K562 (cell line): ENCODE measurements around the gene LRRC37A3. TPM values are rescaled to one million over a fixed set of nuclear protein-coding genes. Genes with fewer than 3 reads are reported as not detected.

ENCODE experiments used
- ATAC-seq: fragments of 200-7000 bp; cut with Tn5 transposase; 3 replicates; pipeline ENCODE4 v1.9.1; 2020; ENCODE audit warnings: moderate library complexity
- BruUV-seq: library from RNA; stranded (reverse); fragments of 400-500 nt; replicated peaks from 2 replicates; lab custom pipeline; 2021; lab: Mats Ljungman, UMichigan
- CTCF ChIA-PET: fragments of 300-600 bp; formaldehyde crosslinking; extraction: SDS; loops from one replicate; lab custom pipeline; 2021; ENCODE audit warnings: low intra/inter-chr PET ratio; lab: Yijun Ruan, JAX
- POLR2A ChIA-PET: fragments of 300-600, 350-650 bp; sonication (Branson Sonifier 250); formaldehyde crosslinking; extraction: SDS; loops from one replicate; lab custom pipeline; 2021; ENCODE audit warnings: antibody characterized with exemption, inconsistent platforms; lab: Yijun Ruan, JAX
- DNase-seq, 4 experiments: peaks; one replicate each; pipeline versions ENCODE4 v3.0.0 to v3.0.0-alpha.2; 2011 to 2018; ENCODE audit warnings: low spot score in 3 of 4, mixed read lengths in 3 of 4; ENCODE audit errors: extremely low read depth in 1 of 4
- FAIRE-seq: peaks from 2 replicates; lab custom pipeline; 2011; peaks lifted over from hg19 to GRCh38; lab: Jason Lieb, UNC
- H2AFZ ChIP-seq: 2 replicates; pipeline ENCODE4 v1.6.0; 2011; ENCODE audit warnings: low read depth, low read length, control low read depth, inconsistent platforms
- H3K27ac ChIP-seq: fragments of 200-600 bp; 3 replicates; pipeline ENCODE4 v1.8.0; 2011; ENCODE audit warnings: low read depth, mild to moderate bottlenecking, control low read depth, inconsistent platforms, low read length, moderate library complexity, mixed read lengths; ENCODE audit errors: extremely low read depth
- H3K27me3 ChIP-seq, 2 experiments: fragments of 300-600 bp in 1 of 2; 2 replicates in 1 of 2; 3 replicates in 1 of 2; pipeline versions ENCODE4 v1.6.0 to v1.8.0; 2011; ENCODE audit warnings: inconsistent platforms in 2 of 2, low read length in 2 of 2, mild to moderate bottlenecking in 1 of 2, mixed read lengths in 1 of 2, moderate library complexity in 1 of 2; ENCODE audit not compliant: control insufficient read depth in 2 of 2, insufficient read depth in 2 of 2
- H3K36me3 ChIP-seq: fragments of 300-600 bp; 3 replicates; pipeline ENCODE4 v1.8.0; 2011; ENCODE audit warnings: mild to moderate bottlenecking, low read length, inconsistent platforms; ENCODE audit not compliant: control insufficient read depth, insufficient read depth
- H3K4me1 ChIP-seq, 2 experiments: fragments of 200-600 bp in 1 of 2; replicated peaks in 1 of 2; 2 replicates in 1 of 2; 3 replicates in 1 of 2; pipeline versions ENCODE4 v1.5.1 to v1.8.0; 2011; ENCODE audit warnings: inconsistent platforms in 2 of 2, low read length in 2 of 2, mild to moderate bottlenecking in 1 of 2, mixed read lengths in 1 of 2, moderate library complexity in 1 of 2; ENCODE audit not compliant: control insufficient read depth in 2 of 2, insufficient read depth in 2 of 2
- H3K4me2 ChIP-seq: 2 replicates; pipeline ENCODE4 v1.6.1; 2011; ENCODE audit warnings: low read length, control low read depth, inconsistent platforms, mixed read lengths; ENCODE audit not compliant: insufficient read depth
- H3K4me3 ChIP-seq: fragments of 200-600 bp; sonication (generic), shearing (Covaris generic); 2 replicates; pipeline ENCODE4 v1.5.1; 2016; ENCODE audit warnings: control low read depth, inconsistent platforms
- H3K79me2 ChIP-seq: fragments of 200-600 bp; 3 replicates; pipeline ENCODE4 v1.8.0; 2011; ENCODE audit warnings: low read length, inconsistent platforms; ENCODE audit not compliant: control insufficient read depth, insufficient read depth
- H3K9ac ChIP-seq, 2 experiments: 2 replicates each; pipeline versions ENCODE4 v1.6.0 to v1.6.1; 2011; ENCODE audit warnings: low read depth in 2 of 2, low read length in 2 of 2, control low read depth in 1 of 2, inconsistent platforms in 1 of 2, mild to moderate bottlenecking in 1 of 2, mixed read lengths in 1 of 2; ENCODE audit not compliant: insufficient read depth in 1 of 2
- H3K9me1 ChIP-seq: one replicate; pipeline ENCODE4 v1.6.0; 2011; ENCODE audit warnings: inconsistent platforms, mild to moderate bottlenecking, low read length, moderate library complexity; ENCODE audit not compliant: control insufficient read depth, insufficient read depth
- H3K9me3 ChIP-seq: replicated peaks from 2 replicates; pipeline ENCODE4 v1.5.1; 2011; ENCODE audit warnings: low read depth, low read length, inconsistent platforms; ENCODE audit not compliant: control insufficient read depth, insufficient read depth
- H4K20me1 ChIP-seq: replicated peaks from 2 replicates; pipeline ENCODE4 v1.6.1; 2011; ENCODE audit warnings: low read length, inconsistent platforms, mixed read lengths; ENCODE audit not compliant: control insufficient read depth, insufficient read depth
- ATF2 ChIP-seq: sonication (generic); formaldehyde crosslinking; IDR thresholded peaks from 2 replicates; pipeline ENCODE4 v1.8.1; 2022; ENCODE audit warnings: missing genetic modification reagents
- DDX20 ChIP-seq: fragments of 450-650 bp; IDR thresholded peaks from 2 replicates; pipeline ENCODE4 v1.6.1; 2016; ENCODE audit warnings: missing genetic modification characterization, low read depth, mild to moderate bottlenecking, missing compliant biosample characterization, moderate library complexity
- E2F8 ChIP-seq: fragments of 450-650 bp; IDR thresholded peaks from 2 replicates; pipeline ENCODE4 v1.7.1; 2018; ENCODE audit warnings: mild to moderate bottlenecking, low read depth; ENCODE audit not compliant: partially characterized antibody
- HMG20A ChIP-seq: fragments of 450-650 bp; formaldehyde crosslinking; conservative IDR thresholded peaks from 2 replicates; pipeline ENCODE4 v1.4.0; 2020; ENCODE audit warnings: mild to moderate bottlenecking, mixed read lengths
- HSF4 ChIP-seq: fragments of 250-450 bp; sonication (Bioruptor Pico); IDR thresholded peaks from 2 replicates; pipeline ENCODE4 v2.1.2; 2022; ENCODE audit warnings: mild to moderate bottlenecking, moderate library complexity, borderline replicate concordance
- TGIF2 ChIP-seq: sonication (generic); formaldehyde crosslinking; IDR thresholded peaks from 2 replicates; pipeline ENCODE4 v1.8.1; 2022; ENCODE audit warnings: mild to moderate bottlenecking, missing genetic modification reagents, moderate library complexity
- TSC22D4 ChIP-seq: fragments of 450-650 bp; IDR thresholded peaks from 2 replicates; pipeline ENCODE4 v1.6.1; 2016; ENCODE audit warnings: missing genetic modification characterization, missing biosample characterization, control low read depth
- VEZF1 ChIP-seq: fragments of 200-800 bp; sonication (Bioruptor generic); IDR thresholded peaks from 2 replicates; pipeline ENCODE4 v1.6.1; 2017; ENCODE audit warnings: missing genetic modification characterization, missing compliant biosample characterization
- ZBTB2 ChIP-seq: fragments of 450-650 bp; IDR thresholded peaks from 2 replicates; pipeline ENCODE4 v1.6.1; 2016; ENCODE audit warnings: antibody characterized with exemption
- ZNF644 ChIP-seq: fragments of 200-800 bp; sonication (Bioruptor generic); IDR thresholded peaks from 2 replicates; pipeline ENCODE4 v1.6.1; 2016; ENCODE audit warnings: low read depth, missing genetic modification characterization, missing compliant biosample characterization
- WGBS: fragments of 100-300 bp; shearing (Covaris generic); methylation state at CpG from one replicate; pipeline ENCODE4 v1.1.6; 2016; ENCODE audit warnings: low coverage, mixed read lengths; ENCODE audit not compliant: insufficient coverage; ENCODE audit errors: missing lambda C conversion rate; 5-methylcytosine and 5-hydroxymethylcytosine counted together
- in situ Hi-C: fragments of 300-500 bp; cut with MboI; formaldehyde crosslinking; loops from 4 replicates; pipeline ENCODE4 v1.15.0; 2018; ENCODE audit warnings: inconsistent platforms, mixed read lengths
- intact Hi-C: fragments of 100-400 bp; cut with micrococcal nuclease; formaldehyde crosslinking; loops from 2 replicates; pipeline ENCODE4 v1.14.2; 2022
- polyA plus RNA-seq, 8 experiments: library from polyadenylated mRNA; depleted of rRNA in 4 of 8; stranded (reverse) in 5 of 8; unstranded in 3 of 8; fragments of >200 nt; fragmentation: Nextera tagmentation in 2 of 8; fragmentation: Illumina TruSeq in 1 of 8; extraction: Ambion mirVana in 2 of 8; extraction: Trizol in 1 of 8; gene quantifications; 2 replicates each; pipeline versions ENCODE4 v1.2.1 to v1.2.3, GENCODE V29; 2011 to 2014; ENCODE audit warnings: inconsistent platforms in 1 of 8, missing spikeins in 1 of 8
- total RNA-seq, 7 experiments: library from RNA; depleted of rRNA in 6 of 7; stranded (reverse); fragments of >200 nt in 6 of 7; fragmentation: Illumina TruSeq in 2 of 7; extraction: Trizol in 2 of 7; gene quantifications; 2 replicates each; pipeline versions ENCODE4 v1.2.1 to v1.2.3, GENCODE V29; 2011 to 2021; ENCODE audit warnings: low replicate concordance in 1 of 7
- TF ChIP-seq, protein P1 (sequence below): fragments of 200-400 bp; formaldehyde crosslinking; IDR thresholded peaks from 2 replicates; pipeline ENCODE4 v1.6.1; 2017; ENCODE audit warnings: mild to moderate bottlenecking, low read depth, low read length, moderate library complexity

LRRC37A3 gene
- total and polyA plus RNA-seq, 9 of the 15 experiments (the other 6 are each of a cell fraction or from before 2014, with no cell fraction given): 0.14 to 5.9 (median 2.2) TPM

DNA sequence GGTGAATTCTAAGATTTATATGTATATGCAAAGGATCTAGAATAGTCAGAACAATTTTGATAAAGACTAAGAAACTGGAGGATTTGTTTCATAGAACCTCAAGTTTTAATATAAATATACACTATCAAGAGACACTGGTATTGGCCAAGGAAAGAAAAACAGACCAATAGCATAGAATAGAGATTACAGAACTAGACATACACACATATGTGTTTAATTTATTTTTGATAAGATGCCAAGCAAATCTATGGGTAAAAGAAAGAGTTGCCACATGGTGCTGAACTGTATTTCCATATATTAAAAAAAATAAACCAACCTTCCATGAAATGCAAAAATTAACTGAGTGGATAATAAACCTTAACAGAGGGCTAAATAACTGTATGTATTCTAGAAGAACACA is 27.9 kb upstream of the LRRC37A3 start (continued):
- TF ChIP-seq E2F8 (no peak), HMG20A (CRISPR knock-in tag) (no peak)

DNA sequence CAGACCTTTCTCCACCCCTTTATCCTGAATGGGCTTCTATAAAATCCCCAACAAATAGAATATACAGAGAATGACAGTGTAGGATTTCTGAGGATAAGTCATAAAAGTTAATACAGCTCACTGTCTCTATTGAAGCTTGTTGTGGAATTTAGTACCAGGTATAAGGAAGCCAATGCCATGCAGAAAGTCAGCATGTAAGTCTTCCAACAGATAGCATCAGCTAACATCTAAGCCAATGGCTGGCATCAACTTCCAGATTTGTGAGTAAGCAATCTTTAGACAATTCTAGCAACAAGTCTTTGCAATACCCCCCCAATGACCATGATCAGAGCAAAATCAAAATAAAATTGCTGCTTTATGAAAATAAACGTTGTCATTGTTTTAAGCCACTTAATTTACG is 22.5 kb upstream of the LRRC37A3 start:
- no peaks in the 10 kb centered on the region for H3K36me3 ChIP-seq
- DNase-seq (no peak), ATAC-seq (no peak), FAIRE-seq (no peak)
- BruUV-seq: no TSS peak
- WGBS: 64% methylated on average over 2 of the region's 2 CpGs
- H3K9me3 ChIP-seq: no peaks in the 10 kb centered on the region
- H2AFZ ChIP-seq: no peak overlapping the region
- no peaks in the 10 kb centered on the region for H4K20me1 ChIP-seq
- no peak overlapping the region for H3K27ac ChIP-seq
- H3K79me2 ChIP-seq: no peaks in the 10 kb centered on the region
- POLR2A ChIA-PET: interaction anchor here (0.9 to 1.2 kb wide), 3 partner anchors 8 to 24 kb away, joined by 3 to 7 read pairs (median 3); no protein-coding TSS in a partner anchor
- intact Hi-C loops (no loop called here), in situ Hi-C loops (no loop called here)
- no peaks in the 10 kb centered on the region for H3K27me3 ChIP-seq
- H3K4me1 ChIP-seq: peaks cover 7 to 8% of the 10 kb centered on the region in 2 experiments; a peak in 4 of 5 replicates
- H3K9ac ChIP-seq: no peak overlapping the region
- CTCF ChIA-PET: no interaction called here
- H3K9me1 ChIP-seq: no peaks in the 10 kb centered on the region
- H3K4me3 ChIP-seq: no peak overlapping the region
- H3K4me2 ChIP-seq: no peak overlapping the region
- TF ChIP-seq, protein P1, sequence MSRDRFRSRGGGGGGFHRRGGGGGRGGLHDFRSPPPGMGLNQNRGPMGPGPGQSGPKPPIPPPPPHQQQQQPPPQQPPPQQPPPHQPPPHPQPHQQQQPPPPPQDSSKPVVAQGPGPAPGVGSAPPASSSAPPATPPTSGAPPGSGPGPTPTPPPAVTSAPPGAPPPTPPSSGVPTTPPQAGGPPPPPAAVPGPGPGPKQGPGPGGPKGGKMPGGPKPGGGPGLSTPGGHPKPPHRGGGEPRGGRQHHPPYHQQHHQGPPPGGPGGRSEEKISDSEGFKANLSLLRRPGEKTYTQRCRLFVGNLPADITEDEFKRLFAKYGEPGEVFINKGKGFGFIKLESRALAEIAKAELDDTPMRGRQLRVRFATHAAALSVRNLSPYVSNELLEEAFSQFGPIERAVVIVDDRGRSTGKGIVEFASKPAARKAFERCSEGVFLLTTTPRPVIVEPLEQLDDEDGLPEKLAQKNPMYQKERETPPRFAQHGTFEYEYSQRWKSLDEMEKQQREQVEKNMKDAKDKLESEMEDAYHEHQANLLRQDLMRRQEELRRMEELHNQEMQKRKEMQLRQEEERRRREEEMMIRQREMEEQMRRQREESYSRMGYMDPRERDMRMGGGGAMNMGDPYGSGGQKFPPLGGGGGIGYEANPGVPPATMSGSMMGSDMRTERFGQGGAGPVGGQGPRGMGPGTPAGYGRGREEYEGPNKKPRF: no peak
- TF ChIP-seq ZNF644 (tag) (no peak), ATF2 (CRISPR knock-in tag) (no peak), HSF4 (CRISPR knock-in tag) (no peak), TGIF2 (CRISPR knock-in tag) (no peak), DDX20 (tag) (no peak), VEZF1 (CRISPR knock-in tag) (no peak), TSC22D4 (no peak), ZBTB2 (no peak)
